Motor neuron (in vitro differentiated cells): Measurements from ENCODE around the gene NREP. TPM values are rescaled to one million over a fixed set of nuclear protein-coding genes. Genes with fewer than 3 reads are reported as not detected.

Experiments used
- ATAC-seq, 8 experiments: fragments of 200-7000 bp; cut with Tn5 transposase; replicated peaks in 6 of 8; 2 replicates each; pipeline ENCODE4 v1.8.0; 2021; ENCODE audit warnings: mild to moderate bottlenecking in 8 of 8, moderate library complexity in 8 of 8
- H3K27ac ChIP-seq, 2 donors: fragments of 250-450 bp; sonication (Bioruptor Pico); 2 replicates each; pipeline ENCODE4 v1.9.0; 2021; ENCODE audit warnings: antibody characterized with exemption in 2 of 2, mild to moderate bottlenecking in 2 of 2, moderate library complexity in 1 of 2
- H3K4me1 ChIP-seq, 2 donors: fragments of 250-450 bp; sonication (Bioruptor Pico); replicated peaks in 1 of 2; 2 replicates each; pipeline ENCODE4 v1.6.1; 2021; ENCODE audit warnings: antibody characterized with exemption in 2 of 2, mild to moderate bottlenecking in 2 of 2, moderate library complexity in 1 of 2
- H3K4me3 ChIP-seq, 5 donors: fragments of 250-450 bp; sonication (Bioruptor Pico); 2 replicates each; pipeline ENCODE4 v1.9.0; 2021; ENCODE audit warnings: antibody characterized with exemption in 5 of 5, mild to moderate bottlenecking in 5 of 5, moderate library complexity in 4 of 5
- WGBS, 10 experiments: fragments of 450-650 bp; shearing (Covaris generic); methylation state at CpG; one replicate each; pipeline ENCODE4 v1.0.0; 2022; 5-methylcytosine and 5-hydroxymethylcytosine counted together
- in situ Hi-C, 9 experiments: fragments of 400-800 bp; cut with MboI; loops; one replicate each; pipeline ENCODE4 v1.15.0; 2021; ENCODE audit warnings: low sequenced_read_pairs in 9 of 9, low pct_unique_long_range_greater_than_20kb in 2 of 9; ENCODE audit not compliant: unreplicated experiment in 9 of 9
- total RNA-seq, 8 experiments: library from RNA; unstranded; fragments of 300-600 nt; gene quantifications; 2 replicates each; pipeline versions ENCODE4 v1.2.3 to v1.2.4, GENCODE V29; 2022

Gene NREP
- total RNA-seq, 8 experiments from 2014 or later = 10.0 to 803 (median 552) TPM

DNA sequence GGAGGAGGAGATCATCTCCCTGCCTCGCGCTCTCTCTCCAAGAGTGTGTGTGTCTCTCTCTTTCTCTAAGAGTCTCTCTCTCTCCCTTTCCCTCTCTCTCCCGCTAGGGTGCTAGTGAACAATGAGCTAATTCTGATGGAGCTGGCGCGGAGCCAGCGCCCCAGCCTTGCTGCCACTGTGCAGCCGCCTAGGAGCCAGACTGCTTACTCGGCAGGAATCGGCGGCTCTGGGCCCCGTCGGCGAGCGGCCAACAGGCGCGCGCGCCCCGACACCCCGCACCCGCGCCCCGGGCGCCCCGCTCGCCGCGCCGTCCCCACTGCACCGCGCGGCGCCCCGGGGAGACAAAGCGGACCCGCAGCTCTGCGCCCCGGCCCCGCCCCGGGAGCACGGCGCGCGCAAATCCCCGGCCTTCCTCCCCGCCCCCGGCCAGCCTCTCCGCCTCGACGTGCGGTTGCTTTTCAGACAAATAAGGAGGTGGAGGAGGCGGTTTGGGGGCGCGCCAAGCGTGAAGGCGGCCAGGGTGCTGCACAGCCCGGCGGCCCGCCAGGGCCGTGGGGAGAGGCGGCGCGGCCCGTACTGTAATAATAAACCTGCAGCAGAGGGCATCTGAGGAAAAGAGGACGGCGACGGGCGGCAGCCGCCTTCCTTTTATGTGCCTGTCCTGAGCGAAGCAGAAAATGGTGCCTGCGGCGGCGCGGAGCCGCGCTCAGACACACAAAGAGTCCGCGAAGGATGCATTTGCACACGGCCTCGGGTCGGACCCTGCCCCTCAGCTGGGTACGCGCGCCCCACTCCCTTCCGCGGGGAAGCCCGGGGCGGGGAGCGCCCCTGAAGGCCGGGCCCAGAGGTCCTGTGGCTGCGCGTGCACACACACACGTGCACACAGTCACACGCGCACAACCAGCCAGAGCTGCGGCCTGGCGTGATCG, 625 bp upstream of the NREP start:
- 0 to 1% (median 0%) methylated on average over 3 to 21 of the region's 98 CpGs; no CpG with 5 or more reads in 7 of the 10 experiments for WGBS, 10 experiments
- ATAC-seq = peak; percentile 75 to 84 (median 82)
- peaks cover 22 to 27% of the 10 kb centered on the region in 2 donors for H3K4me1 ChIP-seq
- H3K27ac ChIP-seq = peak overlapping the region; percentile 98
- H3K4me3 ChIP-seq = peak overlapping the region; percentile 53 to 75 (median 61)
- in situ Hi-C loops = no loop called here

DNA sequence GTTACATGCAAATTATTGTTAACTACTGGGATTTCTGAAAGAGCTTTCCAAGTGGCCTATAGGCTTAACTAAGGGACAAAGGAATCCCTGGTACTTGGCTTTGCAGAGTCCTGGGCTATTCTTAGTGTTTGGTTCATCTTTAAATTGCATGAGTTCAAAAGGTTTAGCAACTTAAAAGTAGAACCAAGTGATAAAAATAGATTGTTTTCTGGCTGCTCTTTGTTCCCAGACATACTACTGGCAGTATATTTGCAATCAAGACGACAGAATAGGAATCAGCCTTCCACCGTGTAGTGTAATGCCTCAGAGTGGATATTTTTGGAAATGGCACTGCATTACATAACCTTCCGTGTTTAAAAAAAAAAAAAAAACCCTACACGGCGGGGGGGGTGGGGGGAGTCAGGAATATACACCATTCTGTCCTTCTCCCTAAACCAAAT, 1.0 kb downstream of the NREP start:
- Histone ChIP-seq H3K27ac (peak overlapping the region; percentile 7 to 98), H3K4me3 (peak overlapping the region; percentile 53 to 75 (median 61)), H3K4me1 (peaks cover 22 to 44% of the 10 kb centered on the region in 2 donors)
- whole genome bisulfite sequencing, 10 experiments = 0 to 6% (median 3%) methylated on average over 2 to 5 of the region's 5 CpGs; no CpG with 5 or more reads in 2 of the 10 experiments
- in situ Hi-C loops = no loop called here
- ATAC-seq = no peak

DNA sequence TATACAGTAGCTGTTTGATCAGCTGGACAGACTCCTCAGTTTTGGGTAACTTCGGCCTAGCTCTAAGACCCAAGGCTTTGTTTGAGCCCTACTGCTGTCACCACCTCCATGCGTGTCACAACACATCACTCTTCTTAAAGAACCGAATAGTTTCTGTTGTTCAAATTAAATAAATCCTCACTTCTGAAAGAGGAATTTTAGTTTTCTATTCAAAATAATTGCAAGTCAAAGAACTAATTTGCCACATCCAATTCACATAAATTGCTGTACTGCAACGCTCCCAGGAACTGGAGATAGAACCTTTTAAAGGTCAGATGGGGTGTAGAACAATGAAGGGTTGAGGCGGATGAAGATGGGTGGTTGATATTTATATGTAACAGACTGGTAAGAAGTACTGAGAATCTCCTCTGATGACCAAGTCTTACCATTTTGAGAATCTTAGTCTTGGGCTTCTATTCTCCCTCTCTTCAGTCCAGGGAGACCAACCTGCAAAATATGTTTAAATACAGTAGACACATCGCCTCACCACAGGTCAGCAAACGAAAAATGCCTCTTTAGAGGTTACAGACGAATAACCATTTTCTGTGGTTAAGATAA, 1.6 kb downstream of the NREP start:
- H3K27ac ChIP-seq = peak overlapping the region; percentile 7 to 98

DNA sequence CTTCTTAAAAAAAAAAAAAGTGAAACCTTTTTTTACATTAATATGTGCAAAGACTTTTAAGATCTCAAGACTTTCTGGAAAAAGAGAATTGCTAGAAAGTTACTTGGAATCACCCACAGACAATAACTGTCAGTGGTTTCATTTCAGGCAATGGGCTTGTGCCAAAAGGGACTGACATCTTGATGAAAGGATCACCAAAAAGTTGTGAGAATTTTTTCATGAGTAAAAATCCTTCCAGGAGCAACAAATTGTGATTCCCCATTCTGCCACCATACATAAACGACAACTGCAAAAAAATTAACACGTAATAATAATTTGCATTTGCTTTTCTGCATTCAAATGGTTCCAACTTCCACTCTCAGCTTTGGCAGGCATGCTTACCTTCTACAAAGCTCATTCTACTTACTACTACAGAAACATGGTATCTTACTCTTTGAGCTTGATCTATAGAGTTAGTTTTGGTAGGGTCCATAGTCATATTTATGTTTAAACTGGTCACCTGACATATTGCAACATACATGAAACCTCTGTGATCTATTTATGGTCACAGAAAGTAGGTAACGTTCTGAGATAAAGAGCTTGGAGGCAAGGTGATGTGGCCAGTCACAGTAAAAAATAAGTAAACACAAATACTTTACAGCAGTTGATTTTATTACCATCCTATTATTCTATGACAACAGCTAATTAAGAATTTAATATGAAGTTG, 3.0 kb downstream of the NREP start:
- in situ Hi-C loops = no loop called here
- peak overlapping the region in 4 of 5 donors; percentile 53 to 75 (median 64) for H3K4me3 ChIP-seq
- peaks cover 21 to 54% of the 10 kb centered on the region in 2 donors for H3K4me1 ChIP-seq
- ATAC-seq = no peak
- no peak overlapping the region for H3K27ac ChIP-seq
- WGBS, 10 experiments = 39 to 100% (median 73%) methylated on average over 1 to 3 of the region's 3 CpGs

More for the DNA sequence above, 1.6 kb downstream of the NREP start:
- in situ Hi-C loops = no loop called here
- peak overlapping the region; percentile 53 to 75 (median 61) for H3K4me3 ChIP-seq
- ATAC-seq = no peak
- H3K4me1 ChIP-seq = peaks cover 22 to 46% of the 10 kb centered on the region in 2 donors
- WGBS, 10 experiments = 0 to 58% (median 16%) methylated on average over 1 to 8 of the region's 8 CpGs

DNA sequence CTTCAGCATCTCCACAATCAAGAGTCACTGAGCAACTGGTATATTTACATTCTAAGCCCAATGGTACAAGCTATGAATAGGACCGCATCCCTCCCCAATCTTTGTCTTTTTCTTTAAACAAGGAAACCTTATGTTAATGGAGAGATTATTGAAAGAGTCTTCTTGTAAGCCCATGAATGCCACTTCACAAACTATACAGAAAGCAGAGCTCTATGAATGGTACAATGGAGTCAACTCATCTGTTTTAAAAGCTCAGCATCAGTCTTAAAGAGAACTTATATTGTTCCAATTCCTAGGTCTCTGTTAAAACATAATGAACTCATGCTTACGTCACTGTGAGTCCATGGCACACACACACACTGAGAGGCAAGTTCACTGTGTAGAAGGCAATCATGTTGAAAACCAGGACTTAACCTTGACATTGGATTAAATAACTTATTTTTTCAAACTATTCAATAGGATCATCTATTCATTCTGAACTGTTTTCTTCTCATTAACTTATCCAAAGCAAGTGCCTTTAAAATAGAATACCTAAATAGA, 4.5 kb downstream of the NREP start:
- Histone ChIP-seq H3K27ac (no peak overlapping the region), H3K4me3 (peak overlapping the region in 1 of 5 donors; percentile 0), H3K4me1 (peaks cover 15 to 45% of the 10 kb centered on the region in 2 donors)
- peak in 4 of 8 experiments; percentile 1 to 13 (median 8) for ATAC-seq
- 40 to 100% (median 83%) methylated on average over 1 to 2 of the region's 2 CpGs; no CpG with 5 or more reads in 2 of the 10 experiments for WGBS, 10 experiments
- in situ Hi-C loops = no loop called here

DNA sequence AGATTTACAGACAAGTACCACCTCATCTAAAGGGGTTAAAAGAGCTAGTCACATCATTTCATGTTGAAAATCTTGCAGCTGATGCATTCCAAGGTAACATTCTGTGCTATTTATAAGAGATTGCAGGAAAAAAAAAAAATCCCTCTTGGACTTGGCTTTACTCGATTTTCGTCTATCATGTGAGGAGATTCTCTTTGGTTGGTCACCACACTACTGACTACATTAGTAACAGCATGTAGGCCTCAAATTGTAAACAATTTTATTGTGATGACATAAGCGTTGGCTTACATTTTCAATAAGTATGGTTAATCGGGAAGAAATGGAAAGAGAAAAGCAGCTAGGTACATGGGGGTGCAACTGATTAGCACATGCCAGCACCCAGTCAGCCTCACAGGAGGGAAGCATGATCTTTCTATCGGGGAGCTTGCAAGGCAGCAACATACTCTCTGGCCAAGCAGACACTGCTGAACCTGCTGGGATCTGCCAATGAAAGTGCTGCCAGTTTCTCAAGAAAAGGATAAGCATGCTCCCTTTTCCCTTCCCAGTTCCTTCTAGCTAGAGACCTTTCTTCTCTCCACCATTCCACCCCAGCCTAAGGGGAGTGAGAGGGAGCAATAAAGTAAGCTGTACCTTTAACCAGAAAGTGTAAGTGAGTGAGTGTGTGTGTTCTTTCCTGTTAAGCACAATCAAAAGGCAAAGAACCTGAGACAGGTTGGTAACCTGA, 7.5 kb downstream of the NREP start:
- H3K4me1 ChIP-seq = peaks cover 15 to 55% of the 10 kb centered on the region in 2 donors
- no peak overlapping the region for H3K4me3 ChIP-seq
- ATAC-seq = no peak
- WGBS, 10 experiments = 57 to 100% (median 77%) methylated on average over 1 to 5 of the region's 5 CpGs; no CpG with 5 or more reads in 2 of the 10 experiments
- no peak overlapping the region for H3K27ac ChIP-seq
- in situ Hi-C loops = no loop called here

DNA sequence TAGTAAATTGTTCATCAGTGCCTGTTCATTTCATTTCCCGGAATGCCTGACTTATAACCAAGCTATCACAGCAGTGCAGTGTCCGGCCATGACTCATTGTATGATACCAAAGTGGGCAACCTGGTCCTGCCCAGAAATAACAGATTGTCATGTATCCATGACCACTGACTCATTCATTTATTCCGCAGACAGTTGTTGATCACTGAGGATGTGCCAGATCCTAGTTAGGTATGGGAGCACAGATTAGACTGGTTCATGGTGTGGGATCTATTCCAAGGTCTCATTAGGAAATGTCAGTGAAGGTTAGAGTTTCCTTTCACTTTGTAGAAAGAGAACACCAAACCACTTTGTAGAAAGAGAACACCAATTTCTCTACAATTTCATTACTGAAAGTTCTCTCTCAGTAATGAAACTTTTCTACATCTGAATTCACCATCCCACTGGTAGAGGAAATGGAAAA, 8.7 kb downstream of the NREP start:
- peak in 7 of 8 experiments; percentile 17 to 85 (median 44) for ATAC-seq
- Histone ChIP-seq H3K27ac (no peak overlapping the region), H3K4me3 (no peak overlapping the region), H3K4me1 (peaks cover 19 to 54% of the 10 kb centered on the region in 2 donors)
- 6 to 100% (median 100%) methylated on average over 1 to 3 of the region's 3 CpGs; no CpG with 5 or more reads in 3 of the 10 experiments for WGBS, 10 experiments
- in situ Hi-C loops = no loop called here

DNA sequence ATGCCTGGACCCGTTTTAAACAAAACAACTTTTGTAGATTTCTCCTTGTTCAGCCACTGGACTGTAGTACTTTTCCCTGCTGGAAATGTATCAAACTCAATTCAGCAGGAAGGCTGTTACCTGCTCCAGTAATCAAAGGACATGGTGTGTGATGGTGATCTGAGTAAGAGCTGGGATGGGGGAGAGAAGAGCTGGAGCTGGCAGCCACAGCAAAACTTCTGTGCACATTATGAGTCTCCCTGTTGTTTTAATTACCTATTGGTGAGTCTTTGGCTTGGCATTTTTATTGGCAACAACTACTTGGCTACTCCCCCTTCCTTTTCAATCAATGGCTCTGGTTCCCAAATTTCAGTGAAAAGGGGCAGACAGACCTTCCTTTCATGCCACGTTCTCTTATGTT, 9.7 kb downstream of the NREP start:
- ATAC-seq = no peak
- H3K4me3 ChIP-seq = no peak overlapping the region

DNA sequence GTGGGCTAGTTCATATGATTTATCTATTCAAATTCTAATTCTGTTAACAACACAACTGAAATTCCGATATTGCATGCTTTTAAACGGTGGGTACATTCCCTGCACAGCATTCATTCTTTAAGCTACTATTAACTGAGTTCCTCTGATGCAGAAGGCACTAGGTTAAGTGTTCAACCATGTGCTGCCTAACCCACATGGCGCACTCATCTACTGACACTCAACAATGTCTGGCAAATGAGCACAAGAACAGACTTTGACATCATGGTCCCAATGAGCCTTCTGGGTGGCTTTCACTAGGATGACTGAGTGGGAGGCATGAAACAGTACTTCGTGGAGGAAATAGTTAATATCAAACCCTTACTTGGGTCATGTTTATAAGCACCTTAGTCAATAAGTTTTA, 10.2 kb downstream of the NREP start:
- H3K4me1 ChIP-seq = peaks cover 30 to 54% of the 10 kb centered on the region in 2 donors
- H3K27ac ChIP-seq = no peak overlapping the region
- in situ Hi-C loops = no loop called here
- WGBS, 10 experiments = 0 to 100% (median 85%) methylated on average over 1 to 4 of the region's 4 CpGs; no CpG with 5 or more reads in 3 of the 10 experiments
- no peak overlapping the region for H3K4me3 ChIP-seq
- no peak for ATAC-seq

More for the DNA sequence above, 9.7 kb downstream of the NREP start:
- 17 to 100% (median 93%) methylated on average over 1 to 2 of the region's 2 CpGs; no CpG with 5 or more reads in 1 of the 10 experiments for WGBS, 10 experiments
- H3K27ac ChIP-seq = no peak overlapping the region
- H3K4me1 ChIP-seq = peaks cover 24 to 54% of the 10 kb centered on the region in 2 donors
- in situ Hi-C loops = no loop called here

DNA sequence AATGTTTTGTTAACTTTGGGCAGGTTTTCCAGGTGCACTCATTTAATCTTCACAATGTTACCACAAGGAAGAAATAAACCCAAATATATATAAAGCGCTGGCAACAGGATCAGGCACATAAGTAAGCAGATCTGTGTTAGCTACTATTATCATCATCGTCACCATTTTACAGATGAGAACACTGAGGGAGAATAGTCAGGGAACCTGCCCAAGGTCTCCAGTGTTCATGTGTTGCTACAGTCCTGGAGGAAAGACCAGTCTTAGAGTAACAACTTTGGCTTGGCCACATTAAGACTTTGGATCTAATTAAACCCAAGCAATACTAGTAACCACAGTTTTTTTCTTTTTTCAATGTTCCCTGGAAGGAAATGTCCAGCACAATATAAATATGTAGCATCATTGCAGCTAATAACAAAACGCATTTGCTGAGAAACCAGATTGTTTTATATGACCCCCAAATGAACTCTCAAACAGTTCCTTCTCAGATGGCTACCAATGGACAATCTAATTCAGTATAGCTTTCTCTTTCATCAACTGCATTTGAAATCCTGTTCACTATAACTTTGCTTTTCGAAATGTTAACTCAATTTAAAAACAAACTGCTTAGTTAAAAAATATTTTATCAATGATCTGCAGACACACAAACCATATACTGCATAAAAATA, 11.8 kb downstream of the NREP start:
- 64 to 100% (median 88%) methylated on average over 1 to 4 of the region's 4 CpGs for WGBS, 10 experiments
- Histone ChIP-seq H3K4me1 (peaks cover 39 to 55% of the 10 kb centered on the region in 2 donors), H3K4me3 (no peak overlapping the region), H3K27ac (no peak overlapping the region)
- no peak for ATAC-seq
- in situ Hi-C loops = no loop called here

DNA sequence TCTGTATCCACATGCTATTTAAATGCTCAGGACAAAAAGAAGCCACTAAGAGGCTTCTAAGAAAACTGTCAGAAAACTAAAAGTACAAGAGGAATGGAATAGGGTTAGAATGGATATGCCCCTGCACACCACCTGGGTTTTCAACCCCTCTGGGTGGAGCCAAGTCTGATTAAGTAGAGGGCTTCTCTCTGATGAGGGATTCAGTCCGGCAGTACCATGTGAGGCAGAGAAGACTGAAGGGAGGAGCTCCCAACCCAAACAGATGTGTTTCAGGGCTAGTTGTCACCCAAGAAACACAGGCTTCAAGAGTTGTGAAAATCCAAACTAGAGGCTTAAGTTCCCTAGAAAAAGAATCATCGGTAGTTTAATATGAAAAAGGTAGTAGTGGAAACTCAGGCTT, 12.5 kb downstream of the NREP start:
- Histone ChIP-seq H3K27ac (no peak overlapping the region), H3K4me3 (no peak overlapping the region), H3K4me1 (peaks cover 39 to 53% of the 10 kb centered on the region in 2 donors)
- in situ Hi-C loops = no loop called here
- peak in 3 of 8 experiments; percentile 22 to 44 (median 35) for ATAC-seq
- 80 to 100% (median 83%) methylated on average over 1 to 2 of the region's 2 CpGs; no CpG with 5 or more reads in 5 of the 10 experiments for WGBS, 10 experiments
